NCI-H2081 treated with DMSO at 0.1 percent for 48 hours (cell line): Measurements from ENCODE around the gene DNAJC5.
"Not testable (repeated sequence)": the region's sequence is repeated elsewhere in the genome, so short reads cannot be mapped to it uniquely, and the experiment has no call there.

Experiments
- DNase-seq: peaks from one replicate; lab custom pipeline; 2025; lab: John Stamatoyannopoulos, UW

Gene DNAJC5

GRCh38 chr20:63908008-63908682 is 13.2 kb downstream of the DNAJC5 start:
- no peak for DNase-seq

GRCh38 chr20:63911176-63911575 is 16.2 kb downstream of the DNAJC5 start:
- no peak for DNase-seq

- no peak for DNase-seq
These were observed 18.8 kb downstream of the DNAJC5 start for GRCh38 chr20:63913768-63914167.

GRCh38 chr20:63915471-63915870 is 20.5 kb downstream of the DNAJC5 start:
- DNase-seq = no peak

- not testable (repeated sequence) for DNase-seq
These were observed 21.5 kb downstream of the DNAJC5 start for GRCh38 chr20:63916371-63916939.

- no peak for DNase-seq
These were observed 22.9 kb downstream of the DNAJC5 start for GRCh38 chr20:63917811-63918210.

- DNase-seq = no peak
These were observed 24.2 kb downstream of the DNAJC5 start for GRCh38 chr20:63919130-63919529.

GRCh38 chr20:63920226-63920625 is 25.3 kb downstream of the DNAJC5 start:
- DNase-seq = no peak

GRCh38 chr20:63923651-63924050 is 28.7 kb downstream of the DNAJC5 start:
- DNase-seq = no peak

- DNase-seq = no peak
These were observed 29.3 kb downstream of the DNAJC5 start for GRCh38 chr20:63924241-63924640.

- DNase-seq = no peak
These were observed 31.4 kb downstream of the DNAJC5 start for GRCh38 chr20:63926298-63926697.

GRCh38 chr20:63929071-63929470 is 34.1 kb downstream of the DNAJC5 start:
- DNase-seq = no peak

- DNase-seq = not testable (repeated sequence)
These were observed 34.6 kb downstream of the DNAJC5 start for GRCh38 chr20:63929473-63929883.

- DNase-seq = no peak
These were observed 36.1 kb downstream of the DNAJC5 start for GRCh38 chr20:63930971-63931553.

- DNase-seq = no peak
These were observed 36.8 kb downstream of the DNAJC5 start for GRCh38 chr20:63931735-63932134.

GRCh38 chr20:63932606-63933160 is 37.8 kb downstream of the DNAJC5 start:
- no peak for DNase-seq

GRCh38 chr20:63933646-63934045 is 38.7 kb downstream of the DNAJC5 start:
- DNase-seq = no peak

- DNase-seq = no peak
These were observed 39.5 kb downstream of the DNAJC5 start for GRCh38 chr20:63934271-63935068.

GRCh38 chr20:63935447-63935846 is 40.5 kb downstream of the DNAJC5 start:
- DNase-seq = no peak

GRCh38 chr20:63937596-63937995 is 42.7 kb downstream of the DNAJC5 start:
- DNase-seq = no peak

- DNase-seq = no peak
These were observed 44.4 kb downstream of the DNAJC5 start for GRCh38 chr20:63939061-63939935.
